IPS-NIHi7 (cell line): ENCODE results near the gene PROC.

ENCODE experiments used
- DNase-seq: peaks from one replicate; pipeline ENCODE4 v3.0.0; 2012; ENCODE audit warnings: mixed read lengths; ENCODE audit errors: extremely low spot score

Gene PROC

DNA sequence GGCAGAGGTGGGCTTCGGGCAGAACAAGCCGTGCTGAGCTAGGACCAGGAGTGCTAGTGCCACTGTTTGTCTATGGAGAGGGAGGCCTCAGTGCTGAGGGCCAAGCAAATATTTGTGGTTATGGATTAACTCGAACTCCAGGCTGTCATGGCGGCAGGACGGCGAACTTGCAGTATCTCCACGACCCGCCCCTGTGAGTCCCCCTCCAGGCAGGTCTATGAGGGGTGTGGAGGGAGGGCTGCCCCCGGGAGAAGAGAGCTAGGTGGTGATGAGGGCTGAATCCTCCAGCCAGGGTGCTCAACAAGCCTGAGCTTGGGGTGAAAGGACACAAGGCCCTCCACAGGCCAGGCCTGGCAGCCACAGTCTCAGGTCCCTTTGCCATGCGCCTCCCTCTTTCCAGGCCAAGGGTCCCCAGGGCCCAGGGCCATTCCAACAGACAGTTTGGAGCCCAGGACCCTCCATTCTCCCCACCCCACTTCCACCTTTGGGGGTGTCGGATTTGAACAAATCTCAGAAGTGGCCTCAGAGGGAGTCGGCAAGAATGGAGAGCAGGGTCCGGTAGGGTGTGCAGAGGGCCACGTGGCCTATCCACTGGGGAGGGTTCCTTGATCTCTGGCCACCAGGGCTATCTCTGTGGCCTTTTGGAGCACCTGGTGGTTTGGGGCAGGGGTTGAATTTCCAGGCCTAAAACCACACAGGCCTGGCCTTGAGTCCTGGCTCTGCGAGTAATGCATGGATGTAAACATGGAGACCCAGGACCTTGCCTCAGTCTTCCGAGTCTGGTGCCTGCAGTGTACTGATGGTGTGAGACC is at the start of gene PROC:
Gene PROC, plus strand, starts transcription at position 128 of the 812 bp plus-strand sequence. CDS start 1,516 bp downstream, outside the sequence.
- DNase-seq, result no peak

DNA sequence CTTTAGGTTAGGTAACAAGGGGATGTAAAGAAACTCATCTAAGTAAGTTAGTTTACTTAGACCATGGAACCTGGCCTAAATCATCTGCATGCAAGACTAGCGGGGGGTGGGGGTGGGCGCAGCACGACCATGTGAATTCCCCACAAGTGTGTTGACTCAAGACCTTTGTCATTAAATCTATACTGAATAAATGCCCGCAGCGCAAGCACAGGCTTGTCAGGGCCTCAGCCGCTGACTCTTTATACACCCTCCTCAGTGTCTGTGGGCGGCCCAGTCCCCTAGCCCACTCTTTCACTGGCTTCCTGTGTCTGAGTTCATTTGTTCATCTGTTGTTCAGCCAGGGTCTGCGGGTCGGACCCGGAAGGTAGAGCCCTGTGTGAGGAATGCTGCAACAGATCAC is 48.2 kb upstream of the PROC start:
- no peak for DNase-seq

DNA sequence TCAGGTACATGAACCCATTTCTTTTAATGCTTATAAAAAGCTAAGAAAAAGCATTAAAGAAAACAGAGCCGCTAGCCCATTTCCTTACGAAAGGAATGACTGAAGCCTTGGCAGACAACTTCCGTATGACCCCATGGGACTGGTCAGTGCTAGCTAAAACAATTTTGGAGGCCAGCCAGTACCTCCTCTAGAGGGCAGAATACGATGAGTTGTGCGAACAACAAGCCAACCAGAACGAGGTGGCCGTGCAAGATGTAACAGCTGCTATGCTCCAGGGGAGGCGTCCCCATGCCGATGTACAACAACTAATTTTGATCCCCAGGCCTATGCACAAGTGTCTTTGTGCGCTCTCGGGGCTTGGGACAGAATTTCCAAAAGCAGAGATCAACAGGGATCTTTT is 47.2 kb upstream of the PROC start:
- DNase-seq, result no peak

DNA sequence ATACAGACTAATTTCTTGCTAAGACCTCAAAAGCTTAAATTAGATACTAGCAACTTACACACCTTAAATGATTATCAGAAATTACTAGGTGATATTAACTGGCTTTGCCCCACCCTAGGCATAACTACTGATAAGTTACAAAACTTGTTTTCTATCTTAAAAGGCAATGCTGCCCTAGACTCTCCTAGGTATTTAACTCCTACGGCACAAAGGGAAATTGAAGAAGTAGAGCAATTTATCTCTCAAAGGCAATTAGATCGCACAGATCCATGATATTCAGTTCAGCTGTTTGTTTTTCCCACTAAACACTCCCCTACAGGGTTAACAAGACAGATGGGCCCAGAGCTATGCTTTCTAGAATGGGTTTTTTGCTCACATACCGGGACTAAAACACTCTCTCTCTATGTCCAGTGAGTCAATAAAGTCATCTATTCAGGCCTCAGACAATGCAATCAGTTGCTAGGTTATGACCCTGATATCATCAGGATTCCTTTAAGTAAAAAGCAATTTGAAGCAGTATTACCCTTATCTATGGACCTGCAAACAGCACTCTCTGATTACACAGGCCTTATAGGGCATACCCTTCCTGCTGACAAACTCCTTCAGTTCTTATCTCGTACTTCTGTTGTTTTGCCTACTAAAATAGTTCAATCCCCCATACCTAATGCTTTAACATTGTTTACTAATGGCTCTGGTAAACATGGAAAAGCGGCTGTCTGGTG is 44.7 kb upstream of the PROC start:
- DNase-seq, result no peak

DNA sequence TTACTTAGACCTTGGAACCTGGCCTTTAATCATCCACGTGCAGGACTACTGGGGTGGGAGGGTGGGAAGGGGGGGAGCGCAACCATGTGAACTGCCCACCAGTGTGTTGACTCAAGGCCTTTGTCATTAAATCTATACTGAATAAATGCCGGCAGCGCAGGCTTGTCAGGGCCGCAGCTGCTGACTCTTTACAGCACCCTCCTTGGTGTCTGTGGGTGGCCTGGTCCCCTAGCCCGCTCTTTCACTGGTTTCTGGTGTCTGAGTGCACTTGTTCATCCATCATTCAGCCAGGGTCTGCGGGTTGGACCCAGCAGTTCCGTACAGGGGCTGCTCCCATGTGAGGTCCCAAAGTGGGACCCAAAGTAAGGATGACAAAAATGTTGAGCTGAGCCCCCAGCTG is 42.0 kb upstream of the PROC start:
- no peak for DNase-seq

DNA sequence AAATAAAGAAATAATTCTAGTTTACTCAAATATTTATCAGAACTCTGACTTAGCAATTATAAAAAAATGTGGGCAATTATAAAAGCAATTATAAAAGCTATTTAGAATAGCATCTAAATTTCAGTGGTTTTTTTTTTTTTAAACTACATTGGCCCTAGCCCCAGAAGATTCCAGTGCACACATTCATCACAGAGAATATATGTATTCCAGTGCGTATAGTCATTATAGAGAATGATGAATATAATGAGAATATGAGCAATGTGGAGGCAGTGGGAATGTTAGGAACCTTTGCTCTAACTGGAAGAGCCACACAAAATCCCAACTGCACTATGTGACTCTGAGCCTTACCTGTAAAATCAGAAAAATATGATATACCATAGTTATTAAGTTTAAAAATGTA is 41.0 kb upstream of the PROC start:
- DNase-seq, result no peak

DNA sequence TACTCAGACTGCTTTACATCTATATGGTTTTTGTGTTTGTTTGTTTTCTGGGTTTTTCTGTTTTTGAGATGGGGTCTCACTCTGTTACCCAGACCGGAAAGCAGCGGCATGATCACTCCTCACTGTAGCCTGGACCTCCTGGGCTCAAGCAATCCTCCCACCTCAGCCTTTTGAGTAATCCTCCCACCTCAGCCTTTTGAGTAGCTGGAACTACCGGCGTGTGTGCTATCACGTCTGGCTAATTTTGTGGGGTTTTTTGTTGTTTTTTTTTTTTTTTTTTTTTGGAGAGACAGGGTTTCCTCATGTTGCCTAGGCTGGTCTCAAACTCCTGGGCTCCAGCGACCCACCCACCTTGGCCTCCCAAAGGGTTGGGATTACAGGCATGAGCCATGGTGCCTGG is 39.5 kb upstream of the PROC start:
- no peak for DNase-seq

DNA sequence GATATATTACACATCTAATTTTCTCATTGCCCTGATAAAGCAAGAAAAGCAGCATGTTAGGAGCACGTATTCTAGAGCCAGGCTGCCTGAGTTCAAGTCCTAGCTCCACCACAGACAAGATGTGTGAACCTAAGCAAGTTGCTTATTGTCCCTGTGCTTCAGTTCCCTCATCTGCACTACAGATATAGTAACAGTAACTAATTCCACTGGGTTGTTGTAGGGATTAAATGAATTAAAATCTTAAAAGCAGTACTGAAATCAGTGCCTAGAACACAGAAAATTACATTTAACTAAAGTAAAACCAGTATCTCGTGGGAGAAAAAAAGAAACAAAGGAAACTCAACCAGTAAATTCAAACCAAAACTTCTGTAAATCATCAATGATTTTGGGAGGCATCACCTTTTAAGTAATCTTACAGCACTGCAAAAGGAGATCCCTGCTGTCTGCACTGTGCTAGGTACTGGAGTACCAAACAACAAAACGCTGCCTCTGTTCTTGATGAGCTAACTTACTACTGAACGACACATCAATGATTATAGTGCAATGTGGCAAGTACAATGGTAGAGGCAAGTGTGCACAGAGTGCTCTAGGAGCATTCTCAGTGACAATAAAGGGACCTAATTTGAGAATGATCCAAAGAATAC is 38.4 kb upstream of the PROC start:
- DNase-seq, result no peak

DNA sequence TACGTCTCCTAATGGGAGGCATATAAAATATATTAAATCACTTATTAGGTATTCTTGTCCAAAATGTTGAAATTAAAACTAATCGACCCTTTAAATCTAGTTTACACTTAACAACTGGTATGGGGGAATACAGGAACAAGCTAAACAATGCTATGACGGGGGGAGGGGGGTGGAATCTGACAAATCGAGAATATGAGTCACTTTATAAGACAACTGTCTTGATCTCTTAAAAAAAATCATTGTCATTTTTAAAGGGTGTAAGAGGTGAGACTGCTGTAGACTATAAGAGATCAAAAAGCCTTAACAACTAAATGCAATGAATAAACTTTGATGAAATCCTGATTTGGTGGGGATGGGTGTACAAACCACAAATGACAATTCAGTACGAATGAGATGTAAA is 36.5 kb upstream of the PROC start:
- DNase-seq, result no peak

DNA sequence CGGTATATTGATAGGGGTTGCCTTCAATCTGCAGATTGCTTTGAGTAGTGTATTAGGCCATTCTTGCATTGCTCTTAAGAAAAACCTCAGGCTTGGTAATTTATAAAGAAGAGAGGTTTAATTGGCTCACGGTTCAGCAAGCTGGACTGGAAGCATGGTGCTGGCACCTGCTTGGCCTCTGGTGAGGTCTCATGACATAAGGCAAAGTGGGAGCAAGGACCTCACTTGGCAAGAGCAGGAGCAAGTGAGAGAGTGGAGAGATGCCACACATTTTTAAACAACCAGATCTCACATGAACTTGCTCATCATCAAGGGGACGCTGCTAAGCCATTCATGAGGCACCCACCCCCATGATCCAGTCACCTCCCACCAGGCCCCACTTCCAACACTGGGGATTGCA is 35.4 kb upstream of the PROC start:
- no peak for DNase-seq

DNA sequence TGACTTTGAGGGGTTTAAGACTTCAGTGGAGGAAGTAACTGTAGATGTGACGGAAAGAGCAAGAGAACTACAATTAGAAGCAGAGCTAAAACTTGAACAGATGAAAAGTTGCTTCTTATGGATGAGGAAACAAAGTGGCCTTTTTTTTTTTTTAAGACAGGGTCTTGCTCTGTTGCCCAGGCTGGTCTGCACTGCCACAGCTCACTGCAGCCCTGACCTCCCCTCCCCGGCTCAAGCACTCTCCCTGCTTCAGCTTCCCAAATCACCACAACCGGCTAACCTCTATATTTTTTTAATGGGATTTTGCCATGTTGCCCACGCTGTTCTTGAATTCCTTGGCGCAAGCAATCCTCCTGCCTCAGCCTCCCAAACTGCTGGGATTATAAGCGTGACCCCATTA is 33.7 kb upstream of the PROC start:
- no peak for DNase-seq

DNA sequence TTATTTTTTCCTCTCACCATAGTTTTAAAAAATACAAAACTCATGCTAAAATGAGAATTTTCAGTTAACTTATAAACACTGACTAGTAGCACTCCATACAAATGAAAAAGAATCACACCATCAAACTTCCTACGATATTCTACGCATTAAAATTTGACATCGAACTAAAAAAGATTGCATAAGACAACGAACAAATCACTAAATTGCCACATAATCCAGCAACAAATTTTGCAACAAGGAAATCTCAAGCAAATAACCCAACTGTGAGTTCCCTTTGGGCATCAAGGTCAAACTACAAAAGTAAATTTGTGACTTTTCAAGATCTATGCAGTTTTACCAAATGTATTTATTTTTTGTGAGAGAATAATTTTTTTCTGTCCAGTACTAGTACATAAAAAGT is 32.0 kb upstream of the PROC start:
- no peak for DNase-seq

DNA sequence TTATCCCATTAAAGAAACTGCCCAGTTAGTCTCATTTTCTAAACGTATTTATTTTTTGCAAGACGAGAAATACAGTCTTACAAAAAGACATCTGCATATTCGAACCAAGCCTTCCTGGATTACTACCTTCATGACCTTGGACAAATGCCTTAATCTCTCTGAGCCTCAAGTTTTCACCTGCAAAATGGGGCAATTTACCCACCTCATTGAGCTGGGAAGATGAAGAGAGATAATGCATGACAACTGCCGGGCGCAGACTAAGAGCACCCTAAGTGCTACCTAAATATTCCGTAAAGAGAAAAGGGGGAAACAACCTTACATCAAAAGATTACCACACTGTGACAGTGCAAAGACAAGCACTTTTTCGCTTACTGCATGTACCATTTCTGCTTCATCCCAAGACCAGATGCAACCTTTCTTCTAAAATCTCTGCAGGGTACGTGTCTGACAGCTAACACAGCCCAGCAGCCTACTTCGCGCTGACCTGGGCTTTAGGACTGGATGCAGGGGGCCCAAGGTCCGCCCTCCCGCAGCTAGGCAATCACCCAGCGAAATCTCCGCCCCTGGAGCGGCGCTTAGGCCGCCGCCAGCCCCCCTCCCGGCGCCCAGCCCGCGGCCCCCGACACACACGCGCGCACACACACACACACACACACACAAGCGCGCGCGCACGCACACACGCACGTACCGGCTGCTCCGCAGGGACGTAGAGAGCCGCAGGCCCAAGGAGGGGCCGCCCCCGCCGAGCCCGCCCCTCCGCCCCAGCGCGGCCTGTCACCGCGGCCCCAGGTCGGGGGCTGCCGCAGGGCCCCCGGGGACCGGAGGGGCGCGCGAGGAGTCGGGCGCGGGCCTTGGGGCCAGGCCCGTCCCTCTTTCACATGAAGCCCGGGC is 31.2 kb upstream of the PROC start:
- peak; percentile 74 for DNase-seq

DNA sequence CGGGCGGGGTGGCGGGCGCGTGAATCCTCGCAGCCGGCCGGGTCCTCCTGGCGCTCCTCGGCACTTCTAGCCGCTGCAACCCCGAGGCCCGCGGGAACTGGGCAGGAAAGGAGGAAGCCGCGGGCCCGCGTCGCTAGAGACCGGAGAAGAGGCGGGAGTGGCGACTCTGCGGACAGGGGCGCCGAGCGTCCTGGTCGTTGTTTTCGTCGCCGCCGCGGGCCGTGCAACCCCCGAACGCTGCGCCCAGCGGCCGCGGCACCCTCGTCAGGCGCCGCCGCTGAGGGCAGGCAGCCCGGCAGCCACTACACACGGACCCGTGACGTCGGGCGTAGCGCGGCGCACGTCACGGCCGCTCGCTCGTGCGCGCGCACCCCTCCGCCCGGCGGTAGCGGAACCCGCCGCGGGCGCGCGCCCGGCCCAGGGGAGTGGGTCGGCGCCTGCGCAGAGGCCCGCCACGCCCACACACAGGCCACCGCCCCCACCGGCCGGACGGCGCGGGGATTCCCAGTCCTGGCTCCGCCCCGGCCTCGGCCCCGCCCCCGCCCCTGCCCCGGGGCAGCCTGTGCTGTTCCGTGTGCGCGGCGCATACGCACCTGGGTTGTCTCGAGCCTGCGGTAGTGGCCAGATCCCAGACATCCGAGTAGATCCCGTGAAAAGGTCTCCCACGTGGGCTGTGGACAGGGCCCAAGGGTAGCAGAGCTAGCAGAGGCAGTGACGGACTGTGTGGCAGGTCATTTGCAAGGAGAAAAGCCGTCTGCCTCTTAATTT is 30.4 kb upstream of the PROC start, which contains the start of gene MAP3K2:
Gene MAP3K2, minus strand, starts transcription at position 321 of the 768 bp plus-strand sequence. CDS start 44,846 bp downstream, outside the sequence.
- peak; percentile 99 for DNase-seq

DNA sequence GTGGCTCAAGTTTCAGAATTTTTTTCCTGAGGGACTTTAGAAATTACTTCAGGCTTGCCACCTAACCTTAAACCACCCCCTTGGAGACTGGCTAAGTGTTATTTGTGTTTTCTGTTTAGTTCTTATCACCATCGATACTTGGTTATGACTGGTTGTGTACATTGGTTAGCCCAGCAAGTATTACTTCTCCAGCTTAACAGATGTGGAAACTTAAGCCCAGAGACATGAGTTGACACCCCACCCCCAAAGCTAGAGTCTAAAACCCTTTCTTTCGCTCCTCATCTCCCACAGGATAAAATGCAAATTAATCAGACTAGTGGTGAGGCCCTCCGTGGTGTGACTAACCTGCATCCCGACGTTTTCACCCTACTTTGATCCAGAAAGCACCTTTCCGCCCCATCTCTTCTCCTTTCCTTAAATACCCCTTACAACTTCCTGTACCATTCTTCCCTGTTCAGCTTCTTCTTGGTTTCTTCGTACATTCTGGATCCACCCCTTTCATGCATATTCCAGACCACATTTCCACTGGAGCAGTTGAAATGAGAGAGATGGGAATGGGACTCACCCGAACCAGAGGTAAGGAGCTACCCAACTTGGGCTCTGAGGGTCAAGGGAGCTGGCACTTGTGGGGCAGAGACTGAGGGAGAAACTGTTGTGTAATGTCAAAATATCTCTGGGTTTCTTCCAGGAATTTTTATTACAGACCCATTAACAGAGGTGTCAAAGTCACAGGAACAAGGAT is 29.6 kb upstream of the PROC start:
- no peak for DNase-seq

DNA sequence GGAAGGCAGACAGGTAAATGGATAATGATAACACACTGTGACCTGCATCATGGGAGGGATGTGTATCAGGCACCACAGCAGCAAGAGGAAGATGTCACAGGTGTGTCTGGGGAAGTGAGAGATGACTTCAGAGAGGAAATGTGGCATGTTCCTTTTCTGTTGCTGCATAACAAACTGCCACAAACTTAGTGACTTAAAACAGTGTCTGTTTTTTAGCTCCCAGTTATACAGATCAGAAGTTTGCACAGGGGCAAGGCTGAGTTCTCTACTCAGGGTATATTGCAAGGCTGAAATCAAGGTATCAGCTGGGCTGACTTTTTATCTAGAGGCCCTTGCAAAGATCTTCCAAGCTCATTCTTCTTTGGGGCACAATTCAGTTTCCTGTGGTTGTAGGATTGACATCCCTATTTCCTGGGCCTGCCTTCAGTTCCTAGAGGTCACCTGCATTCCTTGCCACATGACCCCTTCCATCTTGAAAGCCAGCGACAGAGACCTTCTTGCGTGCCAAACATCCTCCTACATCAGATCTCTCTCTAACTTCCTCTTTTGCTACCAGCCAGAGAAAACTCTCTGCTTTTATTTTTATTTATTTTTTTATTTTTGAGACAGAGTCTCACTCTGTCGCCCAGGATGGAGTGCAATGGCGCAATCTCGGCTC is 28.3 kb upstream of the PROC start:
- no peak for DNase-seq

DNA sequence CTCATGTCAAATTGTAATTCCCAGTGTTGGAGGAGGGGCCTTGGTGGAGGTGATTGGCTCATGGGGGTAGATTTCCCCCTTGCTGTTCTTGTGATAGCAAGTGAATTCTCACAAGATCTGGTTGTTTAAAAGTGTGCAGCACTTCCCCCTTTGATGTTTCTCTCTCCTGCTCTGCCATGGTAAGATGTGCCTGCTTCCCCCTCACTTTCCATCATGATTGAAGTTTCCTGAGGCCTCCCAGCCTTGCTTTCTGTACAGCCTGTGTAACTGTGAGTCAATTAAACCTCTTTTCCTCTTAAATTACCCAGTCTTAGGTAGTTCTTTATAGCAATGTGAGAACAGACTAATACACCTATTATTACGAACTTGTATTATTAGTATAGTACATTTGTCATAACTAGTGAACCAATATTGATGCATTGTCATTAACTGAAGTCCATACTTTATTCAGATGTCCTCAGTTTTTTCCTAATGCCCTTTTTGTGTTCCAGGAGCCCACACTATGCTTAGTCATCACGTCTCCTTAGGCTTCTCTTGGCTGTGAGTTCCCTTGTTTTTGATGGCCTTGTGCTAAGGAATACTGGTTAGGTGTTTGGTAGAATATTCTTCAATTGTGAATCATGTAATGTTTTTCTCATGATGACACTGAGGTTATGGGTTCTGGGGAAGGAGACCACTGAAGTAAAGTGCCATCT is 25.9 kb upstream of the PROC start:
- DNase-seq, result no peak

DNA sequence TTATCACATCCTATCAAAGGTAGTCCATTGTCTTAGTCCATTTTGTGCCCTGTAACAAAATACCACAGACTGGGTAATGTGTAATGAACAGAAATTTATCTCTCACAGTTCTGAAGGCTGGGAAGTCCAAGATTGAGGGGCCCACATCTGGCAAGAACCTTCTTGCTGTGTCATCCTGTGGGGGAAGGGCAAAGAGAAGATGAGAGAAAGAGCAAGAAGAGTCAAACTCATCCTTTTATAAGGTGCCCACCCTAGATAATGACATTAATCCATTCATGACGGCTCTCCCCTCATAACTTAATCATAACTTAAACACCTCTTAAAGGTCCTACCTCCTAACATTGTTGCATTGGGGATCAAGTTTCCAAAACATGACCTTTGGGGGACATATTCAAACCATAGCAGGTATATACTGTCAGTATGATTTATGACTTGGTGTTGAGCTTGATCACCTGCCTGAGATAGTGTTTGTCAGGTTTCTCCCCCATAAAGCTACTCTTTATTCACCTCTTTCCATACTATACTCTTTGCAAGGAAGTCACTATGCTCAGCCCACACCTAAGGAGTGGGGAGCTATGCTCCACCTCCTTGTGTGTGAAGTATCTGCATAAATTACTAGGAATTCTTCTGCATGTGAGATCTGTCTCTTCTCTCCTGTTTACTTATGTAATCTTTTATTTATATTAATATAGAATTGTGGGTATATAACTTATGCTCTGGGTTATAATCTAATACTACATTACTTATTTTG is 25.2 kb upstream of the PROC start:
- no peak for DNase-seq
